ENCODE measurements around the gene APOA4.

The APOA4 gene

GRCh38 chr11:116859175-116859574 is 36.1 kb upstream of the APOA4 start:
- TF ChIP-seq EZH2 (IDR thresholded peaks at IDR 0.05; ENCODE audit: borderline replicate concordance, low read depth, low read length, severe bottlenecking): no peak
- TF ChIP-seq CTCF (IDR thresholded peaks at IDR 0.05; ENCODE audit: borderline replicate concordance, extremely low read depth, low read length, poor library complexity, severe bottlenecking): no peak
- no peak overlapping the region for H3K27ac ChIP-seq (ENCODE audit: low read length)
- no peak overlapping the region for H3K9ac ChIP-seq (ENCODE audit: low read depth, low read length)
- no peak for ATAC-seq (ENCODE audit: insufficient read depth, low read depth)
- peaks cover 12% of the 10 kb centered on the region for H3K4me1 ChIP-seq (ENCODE audit: insufficient read depth, low read length)
- H2AFZ ChIP-seq (ENCODE audit: low read depth, low read length): no peak overlapping the region
- no peak overlapping the region for H3K4me3 ChIP-seq (ENCODE audit: low read depth in 1 of 2, low read length in 2 of 2)
- no peaks in the 10 kb centered on the region for H4K20me1 ChIP-seq (ENCODE audit: insufficient read depth, low read length)
- no peaks in the 10 kb centered on the region for H3K27me3 ChIP-seq (ENCODE audit: insufficient read depth, low read length, poor library complexity)
- DNase-seq: no peak
- no peaks in the 10 kb centered on the region for H3K79me2 ChIP-seq (ENCODE audit: insufficient read depth, low read length)
- peaks cover 52% of the 10 kb centered on the region for H3K36me3 ChIP-seq (ENCODE audit: insufficient read depth, low read length)
- no peaks in the 10 kb centered on the region for H3K9me3 ChIP-seq (ENCODE audit: insufficient read depth, low read length, severe bottlenecking)
- H3K4me2 ChIP-seq (ENCODE audit: insufficient read depth, low read length): no peak overlapping the region

- Histone ChIP-seq H3K9me3 (ENCODE audit: insufficient read depth, low read length, severe bottlenecking) (no peaks in the 10 kb centered on the region), H3K4me3 (ENCODE audit: low read depth in 1 of 2, low read length in 2 of 2) (no peak overlapping the region), H3K27me3 (ENCODE audit: insufficient read depth, low read length, poor library complexity) (no peaks in the 10 kb centered on the region), H4K20me1 (ENCODE audit: insufficient read depth, low read length) (no peaks in the 10 kb centered on the region), H3K27ac (ENCODE audit: low read length) (no peak overlapping the region), H2AFZ (ENCODE audit: low read depth, low read length) (no peak overlapping the region), H3K36me3 (ENCODE audit: insufficient read depth, low read length) (peaks cover 43% of the 10 kb centered on the region), H3K9ac (ENCODE audit: low read depth, low read length) (no peak overlapping the region), H3K4me1 (ENCODE audit: insufficient read depth, low read length) (peaks cover 25% of the 10 kb centered on the region), H3K79me2 (ENCODE audit: insufficient read depth, low read length) (no peaks in the 10 kb centered on the region), H3K4me2 (ENCODE audit: insufficient read depth, low read length) (no peak overlapping the region)
- TF ChIP-seq EZH2 (IDR thresholded peaks at IDR 0.05; ENCODE audit: borderline replicate concordance, low read depth, low read length, severe bottlenecking) (no peak), CTCF (IDR thresholded peaks at IDR 0.05; ENCODE audit: borderline replicate concordance, extremely low read depth, low read length, poor library complexity, severe bottlenecking) (no peak)
- ATAC-seq (ENCODE audit: insufficient read depth, low read depth) (no peak), DNase-seq (no peak)
These were observed 34.8 kb upstream of the APOA4 start for GRCh38 chr11:116857936-116858335.

GRCh38 chr11:116857316-116857715 is 34.2 kb upstream of the APOA4 start:
- ATAC-seq (ENCODE audit: insufficient read depth, low read depth) (no peak), DNase-seq (no peak)
- no peak overlapping the region for H3K4me2 ChIP-seq (ENCODE audit: insufficient read depth, low read length)
- H3K79me2 ChIP-seq (ENCODE audit: insufficient read depth, low read length): no peaks in the 10 kb centered on the region
- no peak overlapping the region for H2AFZ ChIP-seq (ENCODE audit: low read depth, low read length)
- H3K4me1 ChIP-seq (ENCODE audit: insufficient read depth, low read length): peaks cover 31% of the 10 kb centered on the region
- TF ChIP-seq EZH2 (IDR thresholded peaks at IDR 0.05; ENCODE audit: borderline replicate concordance, low read depth, low read length, severe bottlenecking) (no peak), CTCF (IDR thresholded peaks at IDR 0.05; ENCODE audit: borderline replicate concordance, extremely low read depth, low read length, poor library complexity, severe bottlenecking) (no peak)
- no peaks in the 10 kb centered on the region for H3K27me3 ChIP-seq (ENCODE audit: insufficient read depth, low read length, poor library complexity)
- H3K9me3 ChIP-seq (ENCODE audit: insufficient read depth, low read length, severe bottlenecking): no peaks in the 10 kb centered on the region
- H3K27ac ChIP-seq (ENCODE audit: low read length): no peak overlapping the region
- no peak overlapping the region for H3K4me3 ChIP-seq (ENCODE audit: low read depth in 1 of 2, low read length in 2 of 2)
- peaks cover 39% of the 10 kb centered on the region for H3K36me3 ChIP-seq (ENCODE audit: insufficient read depth, low read length)
- no peaks in the 10 kb centered on the region for H4K20me1 ChIP-seq (ENCODE audit: insufficient read depth, low read length)
- no peak overlapping the region for H3K9ac ChIP-seq (ENCODE audit: low read depth, low read length)

- H3K79me2 ChIP-seq (ENCODE audit: insufficient read depth, low read length): no peaks in the 10 kb centered on the region
These were observed 33.3 kb upstream of the APOA4 start for GRCh38 chr11:116856423-116856822.

More at GRCh38 chr11:116856423-116856822, 33.3 kb upstream of the APOA4 start:
- Histone ChIP-seq H3K4me1 (ENCODE audit: insufficient read depth, low read length) (peaks cover 40% of the 10 kb centered on the region), H3K9ac (ENCODE audit: low read depth, low read length) (no peak overlapping the region), H4K20me1 (ENCODE audit: insufficient read depth, low read length) (no peaks in the 10 kb centered on the region), H2AFZ (ENCODE audit: low read depth, low read length) (no peak overlapping the region), H3K27me3 (ENCODE audit: insufficient read depth, low read length, poor library complexity) (no peaks in the 10 kb centered on the region), H3K4me3 (ENCODE audit: low read depth in 1 of 2, low read length in 2 of 2) (no peak overlapping the region), H3K4me2 (ENCODE audit: insufficient read depth, low read length) (no peak overlapping the region), H3K9me3 (ENCODE audit: insufficient read depth, low read length, severe bottlenecking) (no peaks in the 10 kb centered on the region), H3K36me3 (ENCODE audit: insufficient read depth, low read length) (peaks cover 30% of the 10 kb centered on the region), H3K27ac (ENCODE audit: low read length) (no peak overlapping the region; the same call in 1 of the 2 replicates)
- DNase-seq: no peak
- TF ChIP-seq CTCF (IDR thresholded peaks at IDR 0.05; ENCODE audit: borderline replicate concordance, extremely low read depth, low read length, poor library complexity, severe bottlenecking) (no peak), EZH2 (IDR thresholded peaks at IDR 0.05; ENCODE audit: borderline replicate concordance, low read depth, low read length, severe bottlenecking) (no peak)
- ATAC-seq (ENCODE audit: insufficient read depth, low read depth): no peak

All from DND-41 (cell line).